ENCODE results near the gene TIMM17A. TPM values are rescaled to one million over a fixed set of nuclear protein-coding genes. Genes with fewer than 3 reads are reported as not detected.

Gene TIMM17A
- total and polyA plus RNA-seq, 2 experiments from 2014 or later, result 68.8 to 123 TPM

- peaks cover 16% of the 10 kb centered on the region; the same call in 1 of the 2 replicates for H3F3A ChIP-seq (ENCODE audit: insufficient read depth)
- H3K9me3 ChIP-seq (ENCODE audit: low read depth), result no peaks in the 10 kb centered on the region
- 8 to 9% methylated on average over 24 to 31 of the region's 31 CpGs for WGBS, 2 experiments (ENCODE audit: low coverage in 1 of 2, low lambda C conversion rate in 2 of 2, missing lambda C conversion rate in 2 of 2)
- H4K20me1 ChIP-seq (ENCODE audit: insufficient read depth), result no peaks in the 10 kb centered on the region
- H3K27ac ChIP-seq, result 0 out of 2 replicates have a peak overlapping the region, but pooled peaks have one; percentile 79
- no peaks in the 10 kb centered on the region for H3K36me3 ChIP-seq (ENCODE audit: low read depth)
- H3K27me3 ChIP-seq (replicated peaks; ENCODE audit: insufficient read depth), result no peaks in the 10 kb centered on the region
- no peaks in the 10 kb centered on the region for H3K9me2 ChIP-seq (ENCODE audit: insufficient read depth)
- peak overlapping the region; percentile 93 for H3K9ac ChIP-seq
- H3K79me2 ChIP-seq (ENCODE audit: insufficient read depth), result peaks cover 38% of the 10 kb centered on the region
- in situ Hi-C loops (cut with MboI), result no loop called here
- H3K4me3 ChIP-seq, result peak overlapping the region; percentile 100
- peaks cover 10% of the 10 kb centered on the region; the same call in 1 of the 2 replicates for H3K4me1 ChIP-seq (ENCODE audit: insufficient read depth)
- DNase-seq, result no peak
- H3K4me2 ChIP-seq (ENCODE audit: unreplicated experiment), result peak overlapping the region; percentile 99
- H2AFZ ChIP-seq, result peak overlapping the region; percentile 95
- TF ChIP-seq EZH2 (IDR thresholded peaks at IDR 0.05; ENCODE audit: insufficient read depth, poor library complexity, severe bottlenecking), result no peak
- no peak for TF ChIP-seq EZH2phosphoT487 (IDR thresholded peaks at IDR 0.05; ENCODE audit: insufficient read depth, low read depth)
These were observed 26.8 kb downstream of the TIMM17A start for GRCh38 chr1:201982082-201982622.

- Histone ChIP-seq H3K9ac (peak within 1 kb of the TSS; percentile 93), H3K27me3 (replicated peaks; ENCODE audit: insufficient read depth) (no peaks in the 10 kb centered on the region), H3K9me3 (ENCODE audit: low read depth) (no peaks in the 10 kb centered on the region), H4K20me1 (ENCODE audit: insufficient read depth) (no peaks in the 10 kb centered on the region), H3K36me3 (ENCODE audit: low read depth) (no peaks in the 10 kb centered on the region), H3K4me2 (ENCODE audit: unreplicated experiment) (peak within 1 kb of the TSS; percentile 99), H3K9me2 (ENCODE audit: insufficient read depth) (no peaks in the 10 kb centered on the region), H3K4me1 (ENCODE audit: insufficient read depth) (peaks cover 10% of the 10 kb centered on the region; the same call in 1 of the 2 replicates), H3K4me3 (peak within 1 kb of the TSS; percentile 100), H3K79me2 (ENCODE audit: insufficient read depth) (peaks cover 45% of the 10 kb centered on the region), H3K27ac (peak within 1 kb of the TSS; percentile 79), H3F3A (ENCODE audit: insufficient read depth) (peaks cover 16% of the 10 kb centered on the region; the same call in 1 of the 2 replicates), H2AFZ (peak within 1 kb of the TSS; percentile 95)
- 1% methylated on average over 42 to 63 of the region's 80 CpGs for WGBS, 2 experiments (ENCODE audit: low coverage in 1 of 2, low lambda C conversion rate in 2 of 2, missing lambda C conversion rate in 2 of 2)
- in situ Hi-C loops (cut with MboI), result no loop called here
- DNase-seq, result peak; percentile 91
- TF ChIP-seq EZH2phosphoT487 (IDR thresholded peaks at IDR 0.05; ENCODE audit: insufficient read depth, low read depth) (no peak), EZH2 (IDR thresholded peaks at IDR 0.05; ENCODE audit: insufficient read depth, poor library complexity, severe bottlenecking) (no peak)
These were observed 27.5 kb downstream of the TIMM17A start, which contains the start of gene RNPEP for GRCh38 chr1:201982623-201983379. Gene RNPEP (plus strand): TSS chr1:201982648. CDS start chr1:201982667, 19 bp downstream.

- TF ChIP-seq EZH2phosphoT487 (IDR thresholded peaks at IDR 0.05; ENCODE audit: insufficient read depth, low read depth), result no peak
- TF ChIP-seq EZH2 (IDR thresholded peaks at IDR 0.05; ENCODE audit: insufficient read depth, poor library complexity, severe bottlenecking), result no peak
- Histone ChIP-seq H3K9ac (peak overlapping the region; percentile 93), H3K4me1 (ENCODE audit: insufficient read depth) (peaks cover 10% of the 10 kb centered on the region; the same call in 1 of the 2 replicates), H3K27me3 (replicated peaks; ENCODE audit: insufficient read depth) (no peaks in the 10 kb centered on the region), H3K9me3 (ENCODE audit: low read depth) (no peaks in the 10 kb centered on the region), H4K20me1 (ENCODE audit: insufficient read depth) (no peaks in the 10 kb centered on the region), H3K4me2 (ENCODE audit: unreplicated experiment) (peak overlapping the region; percentile 99), H3F3A (ENCODE audit: insufficient read depth) (peaks cover 16% of the 10 kb centered on the region; the same call in 1 of the 2 replicates), H3K27ac (peak overlapping the region; percentile 79), H3K4me3 (peak overlapping the region; percentile 100), H3K79me2 (ENCODE audit: insufficient read depth) (peaks cover 50% of the 10 kb centered on the region), H3K36me3 (ENCODE audit: low read depth) (no peaks in the 10 kb centered on the region), H3K9me2 (ENCODE audit: insufficient read depth) (no peaks in the 10 kb centered on the region), H2AFZ (peak overlapping the region; percentile 95)
- in situ Hi-C loops (cut with MboI), result no loop called here
- WGBS, 2 experiments (ENCODE audit: low coverage in 1 of 2, low lambda C conversion rate in 2 of 2, missing lambda C conversion rate in 2 of 2), result 5 to 8% methylated on average over 11 of the region's 11 CpGs
- DNase-seq, result peak; percentile 21
These were observed 28.1 kb downstream of the TIMM17A start for GRCh38 chr1:201983380-201983805.

GRCh38 chr1:201984446-201984845, 29.1 kb downstream of the TIMM17A start:
- WGBS, 2 experiments (ENCODE audit: low coverage in 1 of 2, low lambda C conversion rate in 2 of 2, missing lambda C conversion rate in 2 of 2), result 96 to 97% methylated on average over 3 of the region's 3 CpGs
- H2AFZ ChIP-seq, result no peak overlapping the region
- no peak overlapping the region for H3K27ac ChIP-seq
- H3K4me3 ChIP-seq, result no peak overlapping the region
- TF ChIP-seq EZH2phosphoT487 (IDR thresholded peaks at IDR 0.05; ENCODE audit: insufficient read depth, low read depth), result no peak
- no peak for TF ChIP-seq EZH2 (IDR thresholded peaks at IDR 0.05; ENCODE audit: insufficient read depth, poor library complexity, severe bottlenecking)
- no peaks in the 10 kb centered on the region for H3K9me3 ChIP-seq (ENCODE audit: low read depth)
- no peak for DNase-seq
- peaks cover 6% of the 10 kb centered on the region; the same call in 1 of the 2 replicates for H3K36me3 ChIP-seq (ENCODE audit: low read depth)
- H3F3A ChIP-seq (ENCODE audit: insufficient read depth), result peaks cover 16% of the 10 kb centered on the region; the same call in 1 of the 2 replicates
- peak overlapping the region; percentile 99 for H3K4me2 ChIP-seq (ENCODE audit: unreplicated experiment)
- no peaks in the 10 kb centered on the region for H4K20me1 ChIP-seq (ENCODE audit: insufficient read depth)
- H3K79me2 ChIP-seq (ENCODE audit: insufficient read depth), result peaks cover 59% of the 10 kb centered on the region
- peaks cover 10% of the 10 kb centered on the region; the same call in 1 of the 2 replicates for H3K4me1 ChIP-seq (ENCODE audit: insufficient read depth)
- no peaks in the 10 kb centered on the region for H3K27me3 ChIP-seq (replicated peaks; ENCODE audit: insufficient read depth)
- H3K9ac ChIP-seq, result no peak overlapping the region
- no peaks in the 10 kb centered on the region for H3K9me2 ChIP-seq (ENCODE audit: insufficient read depth)
- in situ Hi-C loops (cut with MboI), result no loop called here

All from GM23248 (cell line).